Vagina (tissue), 2 donors: ENCODE measurements around the gene VGF.

Experiments
- CTCF ChIP-seq, 3 experiments: fragments of 450-650 bp in 2 of 3; fragments of 200-600 bp in 1 of 3; sonication (generic) in 1 of 3; IDR thresholded peaks; one replicate each; pipeline ENCODE4 v1.5.1; 2017 to 2019; ENCODE audit warnings: antibody characterized with exemption in 3 of 3, mild to moderate bottlenecking in 2 of 3, moderate library complexity in 2 of 3
- POLR2AphosphoS5 ChIP-seq, 2 donors: sonication (generic); formaldehyde crosslinking; IDR thresholded peaks; one replicate each; pipeline ENCODE4 v1.9.0; 2017; ENCODE audit warnings: antibody characterized with exemption in 2 of 2, mild to moderate bottlenecking in 2 of 2, low read depth in 1 of 2; ENCODE audit not compliant: insufficient read depth in 1 of 2

- TF ChIP-seq CTCF (IDR thresholded peaks at IDR 0.05) (no peak), POLR2AphosphoS5 (IDR thresholded peaks at IDR 0.05; ENCODE audit: insufficient read depth in 1 of 2, low read depth in 1 of 2) (peak in 1 of 2 donors; percentile 52)
Observed at GRCh38 chr7:101153969-101154692, 11.2 kb downstream of the VGF start, which contains the start of gene AP1S1.
